GM12873 (cell line): ENCODE data around the gene ZNF574.

Experiments used
- TF ChIP-seq, protein P1 (sequence below): IDR thresholded peaks from 2 replicates; pipeline ENCODE4 v1.5.1; 2012; ENCODE audit warnings: low read depth, mild to moderate bottlenecking, moderate library complexity, low read length, control low read depth; ENCODE audit not compliant: insufficient read depth; ENCODE audit errors: missing control alignments

Gene ZNF574

DNA sequence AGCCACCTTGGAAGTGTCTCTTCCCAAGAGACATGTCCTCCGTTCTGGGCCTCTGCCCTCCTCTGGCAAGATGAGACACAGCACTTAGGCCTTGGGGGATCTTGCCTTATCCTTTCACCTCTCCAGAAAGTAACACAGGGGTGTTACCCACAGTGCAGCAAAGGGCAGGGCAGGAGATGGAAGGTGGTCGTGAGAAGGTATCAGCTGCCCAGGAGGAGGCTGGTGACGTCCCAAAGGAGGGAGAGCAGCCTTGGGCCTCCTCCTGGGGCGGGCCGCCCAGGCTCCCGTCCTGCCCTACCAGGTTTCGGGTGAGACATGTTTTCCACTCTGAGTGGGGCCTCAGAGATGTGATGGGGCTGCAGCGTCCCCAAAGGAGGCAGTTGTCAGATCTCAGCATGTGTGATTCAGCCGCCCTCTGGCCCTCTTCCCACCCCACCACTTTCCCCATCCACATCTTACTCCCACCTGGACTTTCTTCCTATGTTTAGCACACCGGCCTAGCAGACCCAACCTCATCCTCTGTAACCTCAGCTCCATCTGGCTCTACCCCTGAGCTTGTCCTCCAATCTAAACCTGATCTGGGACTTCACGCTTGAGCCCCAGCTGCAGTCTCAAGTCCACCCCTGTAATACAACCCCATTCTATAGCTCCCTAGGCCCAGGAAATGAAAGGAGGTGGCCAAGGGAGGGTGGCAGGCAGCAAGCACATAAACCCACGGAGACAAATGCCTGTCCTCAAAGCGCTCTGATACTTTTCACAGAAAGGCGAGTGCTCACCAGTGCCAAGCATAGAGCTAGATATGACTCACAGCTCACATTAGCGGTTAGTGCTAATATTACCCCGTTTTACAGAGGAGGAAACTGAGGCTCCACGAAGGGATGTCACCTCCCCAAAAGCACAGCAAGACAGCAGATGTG lies 47.0 kb downstream of the ZNF574 start:
- TF ChIP-seq, protein P1, sequence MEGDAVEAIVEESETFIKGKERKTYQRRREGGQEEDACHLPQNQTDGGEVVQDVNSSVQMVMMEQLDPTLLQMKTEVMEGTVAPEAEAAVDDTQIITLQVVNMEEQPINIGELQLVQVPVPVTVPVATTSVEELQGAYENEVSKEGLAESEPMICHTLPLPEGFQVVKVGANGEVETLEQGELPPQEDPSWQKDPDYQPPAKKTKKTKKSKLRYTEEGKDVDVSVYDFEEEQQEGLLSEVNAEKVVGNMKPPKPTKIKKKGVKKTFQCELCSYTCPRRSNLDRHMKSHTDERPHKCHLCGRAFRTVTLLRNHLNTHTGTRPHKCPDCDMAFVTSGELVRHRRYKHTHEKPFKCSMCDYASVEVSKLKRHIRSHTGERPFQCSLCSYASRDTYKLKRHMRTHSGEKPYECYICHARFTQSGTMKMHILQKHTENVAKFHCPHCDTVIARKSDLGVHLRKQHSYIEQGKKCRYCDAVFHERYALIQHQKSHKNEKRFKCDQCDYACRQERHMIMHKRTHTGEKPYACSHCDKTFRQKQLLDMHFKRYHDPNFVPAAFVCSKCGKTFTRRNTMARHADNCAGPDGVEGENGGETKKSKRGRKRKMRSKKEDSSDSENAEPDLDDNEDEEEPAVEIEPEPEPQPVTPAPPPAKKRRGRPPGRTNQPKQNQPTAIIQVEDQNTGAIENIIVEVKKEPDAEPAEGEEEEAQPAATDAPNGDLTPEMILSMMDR = peak; percentile 35

DNA sequence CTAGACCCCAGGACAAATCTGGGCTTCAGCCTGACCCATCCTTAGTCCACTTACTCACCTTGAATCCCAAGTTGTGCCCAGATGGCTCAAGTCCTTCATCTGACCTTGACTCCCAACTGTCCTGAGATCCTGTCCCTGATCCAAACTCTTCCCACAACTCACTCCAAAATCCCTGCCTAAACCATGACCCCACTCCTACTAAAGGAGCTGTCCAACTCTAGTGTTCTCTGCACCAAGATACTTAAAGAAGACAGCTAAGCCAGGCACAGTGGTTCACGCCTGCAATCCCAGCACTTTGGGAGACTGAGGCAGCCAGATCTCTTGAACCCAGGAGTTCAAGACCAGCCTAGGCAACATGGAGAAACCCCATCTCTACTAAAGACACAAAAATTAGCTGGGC lies 47.8 kb downstream of the ZNF574 start:
- TF ChIP-seq, protein P1 = no peak

DNA sequence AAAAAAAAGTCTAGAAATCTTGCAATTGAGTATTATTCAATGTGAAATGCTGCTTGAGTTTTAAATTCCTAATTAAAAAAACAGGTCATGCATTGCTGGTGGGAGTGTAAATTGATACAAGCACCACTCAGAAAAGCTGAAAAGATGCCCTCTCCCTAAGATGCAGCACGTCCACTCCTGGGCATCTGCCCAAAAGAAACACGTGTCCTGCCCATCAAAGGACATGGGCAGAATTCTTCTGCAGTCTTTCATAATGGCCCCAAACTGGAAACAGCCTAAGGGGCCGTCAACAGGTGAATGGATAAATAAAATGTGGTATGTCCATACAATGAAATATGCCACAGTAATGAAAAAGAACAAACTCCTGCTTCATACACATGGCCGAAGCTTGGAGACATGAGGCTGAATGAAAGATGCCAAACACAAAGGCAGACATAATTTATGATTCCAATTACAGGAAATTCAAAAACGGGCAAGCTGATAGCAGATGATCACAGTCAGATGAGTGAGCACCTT lies 48.5 kb downstream of the ZNF574 start:
- TF ChIP-seq, protein P1 = no peak

DNA sequence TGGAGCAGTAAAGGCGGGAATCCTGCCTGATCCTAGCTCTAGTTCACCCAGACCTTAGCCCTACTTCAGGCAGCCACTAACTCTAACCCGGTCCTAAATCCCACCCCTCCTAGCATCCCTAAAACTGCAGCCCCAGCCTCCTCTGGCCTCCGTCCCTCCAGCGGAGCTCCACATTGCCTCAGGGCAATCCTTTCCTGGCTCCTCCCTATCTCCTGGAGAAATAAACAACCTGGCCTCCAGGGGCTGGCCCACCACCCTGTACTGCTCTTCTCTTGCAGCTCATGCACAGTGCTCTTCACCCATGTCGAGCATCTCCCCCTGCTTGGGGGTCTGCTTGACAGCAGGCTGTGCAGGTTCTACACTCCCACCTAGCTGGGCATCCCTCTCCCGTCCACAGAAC lies 49.6 kb downstream of the ZNF574 start:
- TF ChIP-seq, protein P1 = no peak

DNA sequence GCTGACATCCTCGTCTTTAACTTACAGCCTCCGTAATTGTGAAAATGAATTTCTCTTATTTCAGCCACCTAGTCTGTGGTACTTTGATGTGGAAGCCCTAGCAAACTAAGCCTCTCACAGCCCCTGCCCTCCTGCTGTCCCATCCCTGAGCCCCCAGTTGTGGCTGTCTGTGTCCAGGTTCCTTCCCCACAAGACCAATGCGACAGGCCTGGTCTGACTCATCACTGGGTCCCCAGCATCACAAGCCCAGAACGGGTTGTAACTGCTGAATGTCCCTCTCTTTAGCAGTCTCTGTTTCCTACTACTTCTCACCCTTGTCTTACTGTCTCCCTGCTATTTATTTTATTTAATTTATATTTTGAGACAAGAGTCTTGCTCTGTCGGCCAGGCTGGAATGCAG lies 50.6 kb downstream of the ZNF574 start:
- TF ChIP-seq, protein P1 = no peak

DNA sequence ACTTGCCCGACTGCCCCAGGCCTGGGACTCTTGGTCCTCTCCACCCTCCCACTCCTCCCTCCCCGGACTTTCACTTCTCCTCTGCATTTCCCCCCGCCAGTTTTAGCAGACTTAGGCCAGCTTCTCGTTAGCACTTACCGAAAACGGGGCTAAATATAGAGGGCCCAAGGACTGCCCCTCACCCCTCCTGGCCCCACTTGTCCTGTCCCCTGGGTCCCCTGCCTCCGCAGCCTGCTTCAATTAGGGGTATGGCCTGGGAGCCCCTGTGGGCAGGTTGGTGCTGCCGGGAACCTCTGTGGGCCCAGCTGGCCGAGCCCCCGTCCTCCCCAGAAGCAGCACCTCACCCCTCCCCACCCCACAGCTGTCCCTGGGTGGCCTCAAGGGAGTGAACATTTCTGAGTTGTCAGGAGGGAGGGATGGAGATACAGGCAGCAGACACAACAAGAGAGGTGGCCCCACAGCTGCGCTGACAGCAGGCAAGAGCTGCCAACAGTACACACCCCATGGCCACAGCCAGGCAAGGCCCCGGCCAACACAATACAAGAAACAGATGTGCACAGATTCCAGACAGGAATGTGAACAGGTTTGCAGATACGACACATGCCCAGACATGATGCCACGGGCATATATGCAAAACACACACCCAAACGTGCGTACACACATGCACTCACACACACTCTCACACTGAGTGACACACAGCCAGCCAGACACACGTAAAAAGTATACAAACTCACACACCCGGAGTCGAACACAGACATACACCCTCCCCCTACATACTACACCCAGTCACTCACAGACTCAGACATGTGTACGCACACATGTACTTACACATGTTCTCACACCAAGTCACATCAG lies 53.7 kb downstream of the ZNF574 start:
- TF ChIP-seq, protein P1 = no peak

DNA sequence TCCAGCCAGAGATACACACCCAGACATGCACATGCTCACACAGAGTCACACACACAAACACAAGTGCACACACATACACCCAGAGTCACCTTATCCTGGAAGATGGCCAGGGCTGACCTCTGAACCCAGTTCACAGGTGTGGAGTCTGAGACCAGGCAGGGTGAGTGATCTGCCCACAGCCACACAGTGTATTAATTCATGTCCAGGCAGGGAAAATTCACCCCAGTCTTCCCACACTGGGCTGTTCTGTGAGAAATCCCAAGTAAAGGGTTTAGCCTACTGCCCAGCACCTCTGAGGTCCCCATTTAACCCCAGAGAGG lies 54.2 kb downstream of the ZNF574 start:
- TF ChIP-seq, protein P1 = no peak
